H1 (cell line): ENCODE data around the gene TAPT1. TPM values are rescaled to one million over a fixed set of nuclear protein-coding genes. Genes with fewer than 3 reads are reported as not detected.

Experiments used
- CTCF ChIA-PET: fragments of 300-600 bp; sonication (Branson Sonifier 250); formaldehyde crosslinking; loops from one replicate; lab custom pipeline; 2021; ENCODE audit not compliant: partially characterized antibody; lab: Charles Lee
- POLR2A ChIA-PET: fragments of 300-600 bp; sonication (Branson Sonifier 250); formaldehyde crosslinking; loops from one replicate; lab custom pipeline; 2021; ENCODE audit warnings: inconsistent platforms; ENCODE audit not compliant: partially characterized antibody; lab: Charles Lee
- DNase-seq, 2 experiments: peaks; one replicate each; pipeline versions ENCODE4 v3.0.0 to v3.0.0-alpha.2; 2010 to 2022; ENCODE audit warnings: low spot score in 2 of 2, low read depth in 1 of 2, mixed read lengths in 1 of 2
- FAIRE-seq: peaks from 2 replicates; lab custom pipeline; 2011; peaks lifted over from hg19 to GRCh38; lab: Jason Lieb, UNC
- H2AFZ ChIP-seq: 2 replicates; pipeline ENCODE4 v1.8.1; 2012; ENCODE audit warnings: low read length, inconsistent platforms
- H2AK5ac ChIP-seq: 2 replicates; pipeline ENCODE4 v1.6.1; 2013; ENCODE audit warnings: low read depth, low read length
- H2BK120ac ChIP-seq: replicated peaks from 2 replicates; pipeline ENCODE3; 2013; ENCODE audit warnings: low read depth, low read length, inconsistent platforms
- H2BK12ac ChIP-seq: 2 replicates; pipeline ENCODE4 v1.6.1; 2013; ENCODE audit warnings: low read depth, low read length
- H2BK15ac ChIP-seq: 2 replicates; pipeline ENCODE4 v1.6.1; 2013; ENCODE audit warnings: low read length
- H2BK20ac ChIP-seq: 2 replicates; pipeline ENCODE4 v1.6.1; 2013; ENCODE audit warnings: low read length
- H2BK5ac ChIP-seq: 2 replicates; pipeline ENCODE4 v1.6.1; 2013; ENCODE audit warnings: low read depth, low read length
- H3K14ac ChIP-seq: 2 replicates; pipeline ENCODE4 v1.6.1; 2013; ENCODE audit warnings: inconsistent platforms; ENCODE audit not compliant: insufficient read length
- H3K18ac ChIP-seq: 2 replicates; pipeline ENCODE4 v1.6.1; 2013; ENCODE audit warnings: low read length; ENCODE audit errors: extremely low read depth
- H3K23ac ChIP-seq: 2 replicates; pipeline ENCODE4 v1.6.1; 2013; ENCODE audit warnings: inconsistent platforms; ENCODE audit not compliant: insufficient read length
- H3K23me2 ChIP-seq: 2 replicates; pipeline ENCODE4 v1.6.1; 2013; ENCODE audit warnings: low read depth, low read length
- H3K27ac ChIP-seq: 2 replicates; pipeline ENCODE4 v1.6.1; 2011; ENCODE audit warnings: low read depth, low read length, inconsistent platforms
- H3K27me3 ChIP-seq, 4 experiments: replicated peaks in 1 of 4; 1 replicate in 1 of 4; 2 replicates in 3 of 4; pipeline versions ENCODE4 v1.6.1 to v1.8.1; 2011 to 2013; ENCODE audit warnings: low read length in 3 of 4, mild to moderate bottlenecking in 3 of 4, inconsistent platforms in 2 of 4, mixed read lengths in 2 of 4, moderate library complexity in 1 of 4; ENCODE audit not compliant: control insufficient read depth in 3 of 4, insufficient read depth in 3 of 4; ENCODE audit errors: extremely low read depth in 1 of 4
- H3K36me3 ChIP-seq, 4 experiments: 2 replicates each; pipeline versions ENCODE4 v1.6.1 to v1.8.1; 2011 to 2013; ENCODE audit warnings: mild to moderate bottlenecking in 4 of 4, low read length in 3 of 4, moderate library complexity in 2 of 4, control low read depth in 1 of 4, inconsistent platforms in 1 of 4; ENCODE audit not compliant: insufficient read depth in 4 of 4, control insufficient read depth in 2 of 4
- H3K4ac ChIP-seq: replicated peaks from 2 replicates; pipeline ENCODE3; 2013; ENCODE audit warnings: low read length, low read depth, mixed read lengths, inconsistent platforms; ENCODE audit not compliant: insufficient read length
- H3K4me1 ChIP-seq, 4 experiments: replicated peaks in 1 of 4; 1 replicate in 1 of 4; 2 replicates in 3 of 4; pipeline versions ENCODE4 v1.6.1 to v1.8.1; 2011 to 2013; ENCODE audit warnings: low read length in 3 of 4, inconsistent platforms in 2 of 4, mixed read lengths in 1 of 4; ENCODE audit not compliant: insufficient read depth in 4 of 4, control insufficient read depth in 3 of 4
- H3K4me2 ChIP-seq, 2 experiments: 2 replicates each; pipeline versions ENCODE4 v1.6.1 to v1.8.1; 2011 to 2013; ENCODE audit warnings: low read depth in 2 of 2, low read length in 2 of 2, control low read depth in 1 of 2, inconsistent platforms in 1 of 2, mild to moderate bottlenecking in 1 of 2; ENCODE audit not compliant: insufficient read depth in 1 of 2
- H3K4me3 ChIP-seq, 4 experiments: fragments of 200-600, 300-600 bp in 1 of 4; sonication (generic), shearing (Covaris generic), sonication (Bioruptor Twin) in 1 of 4; 2 replicates each; pipeline versions ENCODE4 v1.5.1 to v1.8.1; 2011 to 2016; ENCODE audit warnings: low read length in 4 of 4, low read depth in 3 of 4, control low read depth in 2 of 4, inconsistent platforms in 2 of 4, mild to moderate bottlenecking in 2 of 4, mixed read lengths in 1 of 4, moderate library complexity in 1 of 4; ENCODE audit not compliant: insufficient read depth in 2 of 4; ENCODE audit errors: extremely low read depth in 1 of 4
- H3K56ac ChIP-seq: replicated peaks from 2 replicates; pipeline ENCODE3; 2013; ENCODE audit warnings: low read depth, mild to moderate bottlenecking, mixed read lengths, low read length, inconsistent platforms; ENCODE audit not compliant: insufficient read length
- H3K79me1 ChIP-seq: 2 replicates; pipeline ENCODE4 v1.6.1; 2013; ENCODE audit warnings: low read depth, low read length, control low read depth
- H3K79me2 ChIP-seq, 2 experiments: 2 replicates each; pipeline versions ENCODE4 v1.6.1 to v1.8.1; 2012 to 2013; ENCODE audit warnings: low read length in 2 of 2, mild to moderate bottlenecking in 2 of 2, inconsistent platforms in 1 of 2; ENCODE audit not compliant: insufficient read depth in 2 of 2, control insufficient read depth in 1 of 2
- H3K9ac ChIP-seq, 4 experiments: replicated peaks in 1 of 4; 1 replicate in 1 of 4; 2 replicates in 3 of 4; pipeline versions ENCODE4 v1.6.1 to v1.8.1; 2011 to 2013; ENCODE audit warnings: low read depth in 3 of 4, low read length in 3 of 4, control low read depth in 2 of 4, mild to moderate bottlenecking in 2 of 4, moderate library complexity in 2 of 4, inconsistent platforms in 1 of 4; ENCODE audit errors: extremely low read depth in 1 of 4
- H3K9me3 ChIP-seq, 2 experiments: 2 replicates each; pipeline versions ENCODE4 v1.6.1 to v1.8.1; 2012 to 2013; ENCODE audit warnings: mild to moderate bottlenecking in 2 of 2, moderate library complexity in 2 of 2, control low read depth in 1 of 2, inconsistent platforms in 1 of 2, low read depth in 1 of 2, low read length in 1 of 2, mixed read lengths in 1 of 2; ENCODE audit not compliant: insufficient read depth in 2 of 2
- H4K20me1 ChIP-seq, 2 experiments: replicated peaks in 1 of 2; 2 replicates each; pipeline versions ENCODE3 to v1.8.1; 2011 to 2013; ENCODE audit warnings: inconsistent platforms in 2 of 2, low read length in 2 of 2, mild to moderate bottlenecking in 1 of 2; ENCODE audit not compliant: insufficient read depth in 2 of 2, control insufficient read depth in 1 of 2
- H4K5ac ChIP-seq: 2 replicates; pipeline ENCODE4 v1.6.1; 2013; ENCODE audit warnings: low read length, low read depth, mixed read lengths, inconsistent platforms; ENCODE audit not compliant: insufficient read length
- H4K8ac ChIP-seq: 2 replicates; pipeline ENCODE4 v1.8.0; 2013; ENCODE audit warnings: mild to moderate bottlenecking, moderate library complexity, low read length, inconsistent platforms; ENCODE audit not compliant: insufficient read depth; ENCODE audit errors: extremely low read depth
- H4K91ac ChIP-seq: replicated peaks from 2 replicates; pipeline ENCODE3; 2013; ENCODE audit warnings: low read length, mixed read lengths, inconsistent platforms; ENCODE audit not compliant: insufficient read length
- ATF2 ChIP-seq: IDR thresholded peaks from 2 replicates; pipeline ENCODE4 v1.6.1; 2012; ENCODE audit warnings: low read length, inconsistent platforms
- BRCA1 ChIP-seq: IDR thresholded peaks from 2 replicates; pipeline ENCODE4 v1.6.1; 2012; ENCODE audit warnings: low read depth, low read length, improper control_type of control experiment
- CTBP2 ChIP-seq: IDR thresholded peaks from 2 replicates; pipeline ENCODE4 v1.7.0; 2011; ENCODE audit warnings: borderline replicate concordance, mild to moderate bottlenecking, moderate library complexity, mixed read lengths, low read length; ENCODE audit not compliant: insufficient read depth, insufficient read length
- JUN ChIP-seq: IDR thresholded peaks from 2 replicates; pipeline ENCODE4 v1.6.1; 2011; ENCODE audit warnings: low read depth, mild to moderate bottlenecking, improper control_type of control experiment, low read length
- TEAD4 ChIP-seq: IDR thresholded peaks from 2 replicates; pipeline ENCODE4 v1.6.1; 2012; ENCODE audit warnings: low read depth, low read length, inconsistent platforms, mixed read lengths
- WGBS, 2 experiments: shearing (Covaris generic) in 1 of 2; methylation state at CpG; one replicate each; pipeline versions ENCODE4 v1.1.6 to v1.1.7; 2013 to 2015; ENCODE audit warnings: low lambda C conversion rate in 2 of 2, mixed read lengths in 2 of 2, inconsistent platforms in 1 of 2, low coverage in 1 of 2, missing lambda C conversion rate in 1 of 2; ENCODE audit not compliant: insufficient replicate concordance in 2 of 2, insufficient coverage in 1 of 2, insufficient read length in 1 of 2; ENCODE audit errors: extremely low coverage in 1 of 2, missing lambda C conversion rate in 1 of 2; 5-methylcytosine and 5-hydroxymethylcytosine counted together
- polyA plus RNA-seq, 7 experiments: library from polyadenylated mRNA; depleted of rRNA in 3 of 7; stranded (reverse) in 5 of 7; unstranded in 2 of 7; fragments of >200 nt in 5 of 7; fragments of 200-250 nt in 2 of 7; gene quantifications; 1 replicate in 5 of 7; 2 replicates in 1 of 7; 4 replicates in 1 of 7; pipeline versions ENCODE4 v1.2.1 to v1.2.3, GENCODE V29; 2011 to 2013; ENCODE audit warnings: missing spikeins in 2 of 7, mixed read lengths in 2 of 7
- total RNA-seq: library from RNA; stranded (reverse); fragmentation: NEBNext Ultra II Directional; extraction: Animal tissue kit (Norgen Biotek cat#: 25700); gene quantifications from 2 replicates; pipeline ENCODE4 v1.2.1, GENCODE V29; 2021

Gene TAPT1
- total and polyA plus RNA-seq, 2 of the 8 experiments (the other 6 are each of a cell fraction or from before 2014, with no cell fraction given), result 4.2 to 15.3 TPM

GRCh38 chr4:16161851-16162408 is 64.3 kb downstream of the TAPT1 start:
- ChIA-PET POLR2A (interaction anchor here (0.7 kb wide), 1 partner anchor 382 kb away, joined by 4 read pairs; no protein-coding TSS in a partner anchor), CTCF (interaction anchor here (0.8 kb wide), 1 partner anchor 38 kb away, joined by 3 read pairs; no protein-coding TSS in a partner anchor)

More at GRCh38 chr4:16161851-16162408, 64.3 kb downstream of the TAPT1 start:
- Histone ChIP-seq H3K14ac (no peak overlapping the region), H3K4me1 (no peaks in the 10 kb centered on the region; a peak in 3 of 7 replicates), H3K23ac (no peak overlapping the region), H2BK5ac (no peak overlapping the region), H2BK120ac (no peak overlapping the region), H4K20me1 (no peaks in the 10 kb centered on the region), H3K23me2 (no peaks in the 10 kb centered on the region), H3K79me1 (no peaks in the 10 kb centered on the region), H2BK20ac (no peak overlapping the region)
- FAIRE-seq (no peak), DNase-seq (no peak)
- TF ChIP-seq TEAD4 (no peak), BRCA1 (no peak), ATF2 (no peak), JUN (no peak), CTBP2 (no peak)
- TF ChIP-seq, all 59 proteins: peak for 0
- Histone ChIP-seq H3K4me3 (no peak overlapping the region), H3K79me2 (no peaks in the 10 kb centered on the region), H3K4me2 (no peak overlapping the region), H3K56ac (no peak overlapping the region), H3K27me3 (no peaks in the 10 kb centered on the region), H2AFZ (no peak overlapping the region), H3K9ac (no peak overlapping the region), H2AK5ac (no peak overlapping the region), H4K8ac (no peak overlapping the region), H4K5ac (no peak overlapping the region), H2BK15ac (no peak overlapping the region), H3K36me3 (peaks cover 0 to 16% (median 3%) of the 10 kb centered on the region in 4 experiments; a peak in 3 of 8 replicates), H3K27ac (no peak overlapping the region), H2BK12ac (no peak overlapping the region), H4K91ac (no peak overlapping the region), H3K4ac (no peak overlapping the region), H3K18ac (no peak overlapping the region), H3K9me3 (no peaks in the 10 kb centered on the region)
- WGBS, 2 experiments, result 90 to 100% methylated on average over 1 to 6 of the region's 6 CpGs
